Middle frontal gyrus (tissue), 1 donor: ENCODE results near the gene UBE2B.

Source experiments
- DNase-seq: peaks from one replicate; pipeline ENCODE4 v3.0.0-alpha.2; 2015; ENCODE audit warnings: low spot score; ENCODE audit errors: extremely low spot score

Gene UBE2B

GRCh38 chr5:134437340-134437846 lies 66.0 kb downstream of the UBE2B start:
- DNase-seq: no peak

DNA sequence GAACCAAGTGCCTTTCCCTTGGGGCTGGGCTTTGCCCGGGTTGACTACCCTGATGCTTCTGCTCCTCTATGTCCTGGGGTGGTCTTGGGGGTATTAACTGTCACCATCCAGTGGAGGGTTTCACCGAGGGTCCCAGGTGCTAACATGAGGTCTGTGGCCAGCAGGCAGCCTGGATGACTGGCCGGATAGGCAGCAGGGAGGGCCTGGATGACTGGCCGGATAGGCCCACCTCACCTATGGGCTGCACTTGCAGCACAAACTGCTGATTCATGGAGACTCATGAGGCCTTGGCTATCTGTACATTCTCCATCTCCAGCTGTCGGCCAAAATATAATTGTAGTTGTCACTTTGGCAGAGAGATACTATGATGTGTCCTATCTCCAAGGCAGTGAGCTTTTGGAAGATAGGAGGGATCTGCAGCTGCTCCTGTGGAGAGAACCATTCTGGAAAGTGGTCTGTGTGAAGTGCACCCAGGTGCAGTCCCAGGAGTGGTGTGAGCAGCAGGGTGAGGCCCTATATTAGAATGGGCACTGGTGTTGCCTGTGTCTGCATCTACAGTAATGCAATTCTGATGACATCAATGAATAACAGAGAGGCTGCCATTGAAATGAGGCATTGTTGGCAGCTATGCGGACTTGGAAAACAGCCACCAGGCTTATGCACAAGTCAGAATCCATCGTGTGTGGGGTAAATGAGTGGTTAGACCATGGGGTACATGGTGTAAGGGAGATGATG lies 66.6 kb downstream of the UBE2B start:
- no peak for DNase-seq

- DNase-seq: no peak
Observed at GRCh38 chr5:134438721-134439123, 67.4 kb downstream of the UBE2B start.

DNA sequence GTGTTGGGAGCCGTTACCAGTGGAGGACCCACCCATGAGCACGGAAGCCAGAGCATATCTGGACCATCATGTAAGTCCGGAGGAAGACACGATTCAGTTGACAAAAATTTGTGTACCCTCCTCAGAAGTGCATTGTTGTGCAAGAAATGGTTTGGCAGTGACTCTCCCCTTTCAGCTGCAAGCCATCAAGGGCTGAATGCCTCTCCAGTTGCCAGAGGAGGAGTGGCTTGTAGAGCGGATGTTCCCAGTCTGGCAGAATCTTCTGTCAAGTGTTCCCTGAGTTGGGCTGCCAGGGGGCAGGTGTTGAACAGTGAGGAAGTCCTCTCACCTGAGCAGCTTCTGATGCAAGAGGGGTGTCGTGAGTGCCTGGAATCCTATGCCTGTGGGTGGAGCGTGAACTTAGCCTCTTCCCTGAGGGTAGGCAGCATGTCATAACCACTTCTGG lies 67.9 kb downstream of the UBE2B start:
- no peak for DNase-seq

GRCh38 chr5:134440201-134440755 lies 68.9 kb downstream of the UBE2B start:
- no peak for DNase-seq
